CD4-positive, alpha-beta T cell treated with Interferon gamma for 1 hour (primary cell): ENCODE data around the gene JUND.

Source experiments
- DNase-seq: peaks from one replicate; pipeline ENCODE4 v3.0.0-alpha.2; 2020

JUND gene

GRCh38 chr19:18266771-18267686, 14.4 kb downstream of the JUND start:
- no peak for DNase-seq

GRCh38 chr19:18265582-18265981, 15.8 kb downstream of the JUND start:
- no peak for DNase-seq

- no peak for DNase-seq
Observed at GRCh38 chr19:18264971-18265540, 16.4 kb downstream of the JUND start.

GRCh38 chr19:18264137-18264854, 17.1 kb downstream of the JUND start:
- no peak for DNase-seq

- no peak for DNase-seq
Observed at GRCh38 chr19:18263324-18264136, 17.9 kb downstream of the JUND start.

GRCh38 chr19:18262917-18263316, 18.5 kb downstream of the JUND start:
- DNase-seq: no peak

- no peak for DNase-seq
Observed at GRCh38 chr19:18262144-18262543, 19.3 kb downstream of the JUND start.

- DNase-seq: no peak
Observed at GRCh38 chr19:18261474-18261873, 19.9 kb downstream of the JUND start.

GRCh38 chr19:18259893-18260292, 21.5 kb downstream of the JUND start:
- no peak for DNase-seq

- no peak for DNase-seq
Observed at GRCh38 chr19:18257503-18258470, 23.6 kb downstream of the JUND start.

GRCh38 chr19:18254546-18255503, 26.6 kb downstream of the JUND start:
- peak; percentile 67 for DNase-seq

- DNase-seq: peak; percentile 36
Observed at GRCh38 chr19:18253716-18254115, 27.7 kb downstream of the JUND start.

- DNase-seq: no peak
Observed at GRCh38 chr19:18253130-18253529, 28.3 kb downstream of the JUND start.

GRCh38 chr19:18252370-18252717, 29.1 kb downstream of the JUND start:
- DNase-seq: no peak

GRCh38 chr19:18251587-18252369, 29.6 kb downstream of the JUND start:
- peak; percentile 75 for DNase-seq

GRCh38 chr19:18249834-18250233, 31.6 kb downstream of the JUND start:
- DNase-seq: no peak

GRCh38 chr19:18245297-18245696, 36.1 kb downstream of the JUND start:
- no peak for DNase-seq

GRCh38 chr19:18239303-18239702, 42.1 kb downstream of the JUND start:
- no peak for DNase-seq

- no peak for DNase-seq
Observed at GRCh38 chr19:18234194-18234593, 47.2 kb downstream of the JUND start.
